Lower leg skin (tissue), 3 donors: ENCODE results near the gene PTCH1.

Experiments
- POLR2A ChIP-seq, 2 donors: fragments of 450-650 bp; IDR thresholded peaks; one replicate each; pipeline ENCODE4 v1.6.1; 2016 to 2017; ENCODE audit warnings: antibody characterized with exemption in 2 of 2, mild to moderate bottlenecking in 1 of 2, moderate library complexity in 1 of 2
- TF ChIP-seq, protein P1 (sequence below), 3 donors: fragments of 450-650 bp; IDR thresholded peaks; one replicate each; pipeline ENCODE4 v1.5.1; 2016; ENCODE audit warnings: antibody characterized with exemption in 3 of 3, mild to moderate bottlenecking in 3 of 3, moderate library complexity in 2 of 3

DNA sequence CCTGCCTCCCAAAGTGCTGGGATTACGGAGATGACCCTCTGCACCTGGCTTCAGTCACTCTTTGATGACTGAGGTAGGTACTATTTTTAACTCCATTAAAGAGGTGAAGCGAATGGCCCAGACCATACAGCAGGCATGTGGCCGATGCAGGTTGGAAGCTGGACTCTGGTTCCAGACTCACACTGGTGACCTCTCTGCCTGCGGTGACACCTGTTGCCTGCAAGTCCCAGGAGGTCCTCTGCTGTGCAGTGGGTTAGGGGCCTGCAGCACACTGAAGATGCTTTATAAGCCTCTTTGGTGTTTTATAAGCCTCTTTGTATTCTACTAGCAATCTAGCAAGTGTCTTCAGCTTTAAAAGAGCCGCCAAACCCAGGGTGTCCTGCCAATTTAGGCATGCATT, 49.2 kb upstream of the PTCH1 start:
- TF ChIP-seq POLR2A (IDR thresholded peaks at IDR 0.05) = no peak
- TF ChIP-seq, protein P1, sequence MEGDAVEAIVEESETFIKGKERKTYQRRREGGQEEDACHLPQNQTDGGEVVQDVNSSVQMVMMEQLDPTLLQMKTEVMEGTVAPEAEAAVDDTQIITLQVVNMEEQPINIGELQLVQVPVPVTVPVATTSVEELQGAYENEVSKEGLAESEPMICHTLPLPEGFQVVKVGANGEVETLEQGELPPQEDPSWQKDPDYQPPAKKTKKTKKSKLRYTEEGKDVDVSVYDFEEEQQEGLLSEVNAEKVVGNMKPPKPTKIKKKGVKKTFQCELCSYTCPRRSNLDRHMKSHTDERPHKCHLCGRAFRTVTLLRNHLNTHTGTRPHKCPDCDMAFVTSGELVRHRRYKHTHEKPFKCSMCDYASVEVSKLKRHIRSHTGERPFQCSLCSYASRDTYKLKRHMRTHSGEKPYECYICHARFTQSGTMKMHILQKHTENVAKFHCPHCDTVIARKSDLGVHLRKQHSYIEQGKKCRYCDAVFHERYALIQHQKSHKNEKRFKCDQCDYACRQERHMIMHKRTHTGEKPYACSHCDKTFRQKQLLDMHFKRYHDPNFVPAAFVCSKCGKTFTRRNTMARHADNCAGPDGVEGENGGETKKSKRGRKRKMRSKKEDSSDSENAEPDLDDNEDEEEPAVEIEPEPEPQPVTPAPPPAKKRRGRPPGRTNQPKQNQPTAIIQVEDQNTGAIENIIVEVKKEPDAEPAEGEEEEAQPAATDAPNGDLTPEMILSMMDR (IDR thresholded peaks at IDR 0.05) = no peak
